ENCODE data around the gene SGSM1.

Gene SGSM1, protein sequence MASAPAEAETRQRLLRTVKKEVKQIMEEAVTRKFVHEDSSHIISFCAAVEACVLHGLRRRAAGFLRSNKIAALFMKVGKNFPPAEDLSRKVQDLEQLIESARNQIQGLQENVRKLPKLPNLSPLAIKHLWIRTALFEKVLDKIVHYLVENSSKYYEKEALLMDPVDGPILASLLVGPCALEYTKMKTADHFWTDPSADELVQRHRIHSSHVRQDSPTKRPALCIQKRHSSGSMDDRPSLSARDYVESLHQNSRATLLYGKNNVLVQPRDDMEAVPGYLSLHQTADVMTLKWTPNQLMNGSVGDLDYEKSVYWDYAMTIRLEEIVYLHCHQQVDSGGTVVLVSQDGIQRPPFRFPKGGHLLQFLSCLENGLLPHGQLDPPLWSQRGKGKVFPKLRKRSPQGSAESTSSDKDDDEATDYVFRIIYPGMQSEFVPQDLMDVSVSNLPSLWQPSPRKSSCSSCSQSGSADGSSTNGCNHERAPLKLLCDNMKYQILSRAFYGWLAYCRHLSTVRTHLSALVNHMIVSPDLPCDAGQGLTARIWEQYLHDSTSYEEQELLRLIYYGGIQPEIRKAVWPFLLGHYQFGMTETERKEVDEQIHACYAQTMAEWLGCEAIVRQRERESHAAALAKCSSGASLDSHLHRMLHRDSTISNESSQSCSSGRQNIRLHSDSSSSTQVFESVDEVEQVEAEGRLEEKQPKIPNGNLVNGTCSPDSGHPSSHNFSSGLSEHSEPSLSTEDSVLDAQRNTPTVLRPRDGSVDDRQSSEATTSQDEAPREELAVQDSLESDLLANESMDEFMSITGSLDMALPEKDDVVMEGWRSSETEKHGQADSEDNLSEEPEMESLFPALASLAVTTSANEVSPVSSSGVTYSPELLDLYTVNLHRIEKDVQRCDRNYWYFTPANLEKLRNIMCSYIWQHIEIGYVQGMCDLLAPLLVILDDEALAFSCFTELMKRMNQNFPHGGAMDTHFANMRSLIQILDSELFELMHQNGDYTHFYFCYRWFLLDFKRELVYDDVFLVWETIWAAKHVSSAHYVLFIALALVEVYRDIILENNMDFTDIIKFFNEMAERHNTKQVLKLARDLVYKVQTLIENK

DNA sequence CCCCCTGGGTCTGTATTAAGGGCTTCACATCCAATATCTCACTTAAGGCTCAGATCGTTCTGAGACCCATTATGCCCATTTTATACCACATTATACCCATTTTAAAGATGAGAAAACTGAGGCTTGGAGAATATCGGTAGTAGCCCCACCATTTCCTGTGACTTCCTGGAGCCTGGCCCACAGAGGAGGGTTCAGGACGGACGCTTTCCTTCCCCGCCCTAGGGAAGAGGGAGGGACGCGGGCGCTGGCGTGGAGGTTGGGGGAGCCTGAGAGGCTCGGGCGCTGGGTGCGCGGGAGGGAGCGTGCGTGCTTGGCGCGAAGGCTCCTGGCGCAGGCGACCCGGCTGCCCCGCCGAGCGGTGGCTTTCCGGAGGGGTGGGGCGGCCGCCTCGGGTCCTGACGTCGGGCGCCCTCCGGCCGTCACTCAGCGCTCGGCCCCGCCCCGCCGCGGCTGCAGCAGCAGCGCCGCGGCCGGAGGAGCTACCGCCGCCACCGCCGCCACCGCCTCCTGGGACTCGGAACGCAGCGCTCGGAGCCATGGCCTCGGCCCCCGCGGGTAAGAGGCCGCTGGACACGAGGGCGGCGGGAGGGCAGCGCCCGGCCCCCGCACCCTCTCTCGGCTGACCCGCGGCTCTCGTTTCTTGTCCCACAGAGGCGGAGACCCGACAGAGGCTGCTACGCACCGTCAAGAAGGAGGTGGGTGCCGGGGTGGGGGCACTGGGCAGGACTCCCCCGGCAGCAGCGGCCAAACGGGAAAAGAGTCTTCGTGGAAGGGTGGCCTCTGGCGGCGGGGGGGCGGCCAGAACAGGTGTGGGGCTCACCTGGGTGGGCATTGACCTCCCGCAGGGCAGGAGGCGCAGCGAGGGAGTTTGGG lies at the start of gene SGSM1:
SGSM1 (plus strand) TSS at position 422 of the 873 bp plus-strand sequence; CDS start at position 537, 115 bp downstream.
- no peaks in the 10 kb centered on the region for H3K36me3 ChIP-seq (ENCODE audit: control insufficient read depth, low read length)
- H3K79me2 ChIP-seq (ENCODE audit: control insufficient read depth, low read length) = no peaks in the 10 kb centered on the region
- no peak within 1 kb of the TSS for H3K27ac ChIP-seq (ENCODE audit: low read depth, low read length)
- TF ChIP-seq EZH2phosphoT487 (IDR thresholded peaks at IDR 0.05; ENCODE audit: borderline replicate concordance, low read length) = no peak
- TF ChIP-seq, protein P1, sequence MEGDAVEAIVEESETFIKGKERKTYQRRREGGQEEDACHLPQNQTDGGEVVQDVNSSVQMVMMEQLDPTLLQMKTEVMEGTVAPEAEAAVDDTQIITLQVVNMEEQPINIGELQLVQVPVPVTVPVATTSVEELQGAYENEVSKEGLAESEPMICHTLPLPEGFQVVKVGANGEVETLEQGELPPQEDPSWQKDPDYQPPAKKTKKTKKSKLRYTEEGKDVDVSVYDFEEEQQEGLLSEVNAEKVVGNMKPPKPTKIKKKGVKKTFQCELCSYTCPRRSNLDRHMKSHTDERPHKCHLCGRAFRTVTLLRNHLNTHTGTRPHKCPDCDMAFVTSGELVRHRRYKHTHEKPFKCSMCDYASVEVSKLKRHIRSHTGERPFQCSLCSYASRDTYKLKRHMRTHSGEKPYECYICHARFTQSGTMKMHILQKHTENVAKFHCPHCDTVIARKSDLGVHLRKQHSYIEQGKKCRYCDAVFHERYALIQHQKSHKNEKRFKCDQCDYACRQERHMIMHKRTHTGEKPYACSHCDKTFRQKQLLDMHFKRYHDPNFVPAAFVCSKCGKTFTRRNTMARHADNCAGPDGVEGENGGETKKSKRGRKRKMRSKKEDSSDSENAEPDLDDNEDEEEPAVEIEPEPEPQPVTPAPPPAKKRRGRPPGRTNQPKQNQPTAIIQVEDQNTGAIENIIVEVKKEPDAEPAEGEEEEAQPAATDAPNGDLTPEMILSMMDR (IDR thresholded peaks at IDR 0.05; ENCODE audit: low read depth, low read length, poor library complexity, severe bottlenecking) = no peak
- H4K20me1 ChIP-seq (ENCODE audit: control insufficient read depth, insufficient read depth, low read depth, low read length) = no peaks in the 10 kb centered on the region
- H3K4me3 ChIP-seq (ENCODE audit: low read length) = peak within 1 kb of the TSS; percentile 39; the same call in 1 of the 2 replicates
- no peaks in the 10 kb centered on the region for H3F3A ChIP-seq (ENCODE audit: control insufficient read depth, insufficient read depth)
- peaks cover 11% of the 10 kb centered on the region for H3K27me3 ChIP-seq (ENCODE audit: control insufficient read depth, low read length)
- no peaks in the 10 kb centered on the region for H3K9me3 ChIP-seq (ENCODE audit: control insufficient read depth, insufficient read depth, low read length)
- no peaks in the 10 kb centered on the region for H3K4me1 ChIP-seq (ENCODE audit: control insufficient read depth, low read length)
- no peaks in the 10 kb centered on the region for H3K9me2 ChIP-seq (replicated peaks; ENCODE audit: control insufficient read depth, low read length)
- peak within 1 kb of the TSS; percentile 46 for H3K4me2 ChIP-seq (ENCODE audit: low read length)

DNA sequence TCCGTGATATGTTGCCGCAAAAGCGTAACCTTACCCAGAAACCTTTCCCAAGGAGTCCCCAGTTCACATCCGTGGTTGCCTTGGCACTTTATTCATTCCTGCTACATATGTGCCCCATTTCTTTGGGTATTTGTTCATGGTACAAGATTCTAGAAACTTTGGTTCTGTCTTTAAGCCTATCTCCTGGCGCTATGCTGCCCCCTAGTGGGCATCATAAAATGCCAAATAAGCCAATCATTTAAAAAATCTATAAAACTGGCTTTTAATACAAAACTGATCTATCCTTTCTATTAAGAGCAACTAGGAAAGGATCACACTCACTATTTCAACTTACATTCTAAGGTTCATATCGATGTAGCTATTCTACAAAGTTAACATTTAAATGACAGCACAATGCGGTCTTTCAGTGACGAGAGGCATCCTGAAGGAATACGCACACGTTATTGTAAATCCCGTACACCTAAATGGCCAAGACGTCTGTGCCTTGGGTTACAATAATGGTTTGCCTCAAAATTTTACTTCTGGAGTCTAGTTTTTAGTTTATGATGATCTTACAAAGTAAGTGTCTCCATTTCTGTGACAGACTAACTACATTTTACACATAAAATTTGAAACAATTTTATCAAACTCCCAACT lies 47.7 kb upstream of the SGSM1 start:
- H3F3A ChIP-seq (ENCODE audit: control insufficient read depth, insufficient read depth) = no peaks in the 10 kb centered on the region
- H3K36me3 ChIP-seq (ENCODE audit: control insufficient read depth, low read length) = no peaks in the 10 kb centered on the region
- no peaks in the 10 kb centered on the region for H3K79me2 ChIP-seq (ENCODE audit: control insufficient read depth, low read length)
- no peaks in the 10 kb centered on the region for H3K9me2 ChIP-seq (replicated peaks; ENCODE audit: control insufficient read depth, low read length)
- H3K4me1 ChIP-seq (ENCODE audit: control insufficient read depth, low read length) = peaks cover 23% of the 10 kb centered on the region
- no peak overlapping the region for H3K4me2 ChIP-seq (ENCODE audit: low read length)
- no peak overlapping the region for H3K27ac ChIP-seq (ENCODE audit: low read depth, low read length)
- TF ChIP-seq, protein P1 (IDR thresholded peaks at IDR 0.05; ENCODE audit: low read depth, low read length, poor library complexity, severe bottlenecking) = peak; percentile 95
- TF ChIP-seq EZH2phosphoT487 (IDR thresholded peaks at IDR 0.05; ENCODE audit: borderline replicate concordance, low read length) = no peak
- H3K4me3 ChIP-seq (ENCODE audit: low read length) = no peak overlapping the region
- peaks cover 6% of the 10 kb centered on the region; the same call in 1 of the 2 replicates for H3K27me3 ChIP-seq (ENCODE audit: control insufficient read depth, low read length)
- H3K9me3 ChIP-seq (ENCODE audit: control insufficient read depth, insufficient read depth, low read length) = no peaks in the 10 kb centered on the region
- no peaks in the 10 kb centered on the region for H4K20me1 ChIP-seq (ENCODE audit: control insufficient read depth, insufficient read depth, low read depth, low read length)

DNA sequence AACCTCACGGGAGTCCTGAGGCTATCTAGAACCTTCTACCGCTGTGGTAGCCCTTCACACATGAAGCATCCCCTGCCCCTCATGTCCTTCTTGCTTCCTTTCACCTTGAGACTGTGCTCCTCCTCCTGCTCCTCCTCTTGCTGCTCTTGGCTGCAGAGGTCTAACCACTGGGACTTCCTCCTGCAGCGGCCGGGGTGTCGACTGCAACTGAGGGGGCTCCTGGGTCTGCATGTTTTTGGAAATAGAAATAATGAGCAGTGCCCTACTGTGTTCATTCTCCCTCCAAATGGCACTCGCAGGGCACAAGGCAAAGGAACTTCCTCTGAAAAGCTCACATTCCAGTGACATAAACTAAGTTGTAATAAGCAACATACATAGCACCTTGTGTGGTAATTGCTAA lies 46.2 kb upstream of the SGSM1 start:
- H3F3A ChIP-seq (ENCODE audit: control insufficient read depth, insufficient read depth) = no peaks in the 10 kb centered on the region
- H3K27me3 ChIP-seq (ENCODE audit: control insufficient read depth, low read length) = no peaks in the 10 kb centered on the region
- H4K20me1 ChIP-seq (ENCODE audit: control insufficient read depth, insufficient read depth, low read depth, low read length) = no peaks in the 10 kb centered on the region
- H3K9me3 ChIP-seq (ENCODE audit: control insufficient read depth, insufficient read depth, low read length) = no peaks in the 10 kb centered on the region
- no peak overlapping the region for H3K4me3 ChIP-seq (ENCODE audit: low read length)
- no peak overlapping the region for H3K4me2 ChIP-seq (ENCODE audit: low read length)
- no peaks in the 10 kb centered on the region for H3K79me2 ChIP-seq (ENCODE audit: control insufficient read depth, low read length)
- H3K27ac ChIP-seq (ENCODE audit: low read depth, low read length) = no peak overlapping the region
- H3K36me3 ChIP-seq (ENCODE audit: control insufficient read depth, low read length) = no peaks in the 10 kb centered on the region
- no peaks in the 10 kb centered on the region for H3K9me2 ChIP-seq (replicated peaks; ENCODE audit: control insufficient read depth, low read length)
- H3K4me1 ChIP-seq (ENCODE audit: control insufficient read depth, low read length) = peaks cover 8% of the 10 kb centered on the region
- TF ChIP-seq EZH2phosphoT487 (IDR thresholded peaks at IDR 0.05; ENCODE audit: borderline replicate concordance, low read length) = no peak
- TF ChIP-seq, protein P1 (IDR thresholded peaks at IDR 0.05; ENCODE audit: low read depth, low read length, poor library complexity, severe bottlenecking) = no peak

All from DOHH2 (cell line).